Islet of Langerhans (tissue), 1 donor: ENCODE measurements around the gene DHRS1.

Source experiments
- FAIRE-seq: peaks from one replicate; lab custom pipeline; 2011; peaks lifted over from hg19 to GRCh38; lab: Jason Lieb, UNC

The DHRS1 gene

GRCh38 chr14:24299255-24300191 lies at the start of gene DHRS1, which contains the start of gene NOP9:
Gene DHRS1, minus strand, starts transcription at chr14:24299780. Its CDS starts 674 bp downstream, at chr14:24299106.
Gene NOP9, plus strand, starts transcription at chr14:24299850. Its CDS starts 105 bp downstream, at chr14:24299955.
- no peak for FAIRE-seq

GRCh38 chr14:24348186-24348585 lies 48.6 kb upstream of the DHRS1 start:
- no peak for FAIRE-seq

- FAIRE-seq: no peak
Measured at GRCh38 chr14:24347134-24347533, 47.6 kb upstream of the DHRS1 start.

DNA sequence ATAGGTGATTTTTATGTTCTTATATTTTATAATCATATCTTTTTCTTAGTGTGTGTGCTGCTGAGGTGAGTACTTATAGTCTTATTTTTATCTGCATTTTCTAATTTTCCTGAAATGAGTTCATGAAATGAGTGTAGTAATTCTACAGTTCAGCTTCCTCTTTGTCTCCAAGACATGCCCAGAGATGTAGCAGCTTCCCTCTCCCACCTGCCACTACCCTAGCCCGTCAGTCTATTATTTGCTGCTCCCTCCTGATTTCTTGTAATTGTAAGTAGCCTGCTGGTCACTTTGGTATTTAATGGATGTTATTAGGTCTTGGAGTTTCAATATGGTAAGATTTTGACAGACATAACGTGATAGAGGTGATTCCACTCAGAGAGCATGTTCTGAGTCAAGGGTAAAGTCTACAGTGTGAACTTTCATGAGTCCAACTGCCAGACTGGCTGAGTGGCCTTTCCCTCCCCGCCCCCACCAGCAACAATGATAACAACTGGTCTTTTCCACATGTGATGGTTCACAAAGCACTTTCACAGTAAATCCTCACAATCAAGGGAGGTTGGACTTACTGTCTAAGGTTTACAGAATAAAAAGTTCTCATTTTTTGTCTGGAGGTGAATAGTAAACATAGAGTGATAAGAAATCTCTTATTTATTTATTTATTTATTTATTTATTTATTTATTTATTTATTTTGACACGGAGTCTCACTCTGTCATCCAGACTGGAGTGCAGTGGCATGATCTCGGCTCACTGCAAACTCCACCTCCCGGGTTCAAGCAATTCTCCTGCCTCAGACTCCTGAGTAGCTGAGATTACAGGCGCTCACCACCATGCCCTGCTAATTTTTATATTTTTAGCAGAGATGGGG lies 44.4 kb upstream of the DHRS1 start:
- no peak for FAIRE-seq

- no peak for FAIRE-seq
Measured at GRCh38 chr14:24342889-24343288, 43.3 kb upstream of the DHRS1 start.

DNA sequence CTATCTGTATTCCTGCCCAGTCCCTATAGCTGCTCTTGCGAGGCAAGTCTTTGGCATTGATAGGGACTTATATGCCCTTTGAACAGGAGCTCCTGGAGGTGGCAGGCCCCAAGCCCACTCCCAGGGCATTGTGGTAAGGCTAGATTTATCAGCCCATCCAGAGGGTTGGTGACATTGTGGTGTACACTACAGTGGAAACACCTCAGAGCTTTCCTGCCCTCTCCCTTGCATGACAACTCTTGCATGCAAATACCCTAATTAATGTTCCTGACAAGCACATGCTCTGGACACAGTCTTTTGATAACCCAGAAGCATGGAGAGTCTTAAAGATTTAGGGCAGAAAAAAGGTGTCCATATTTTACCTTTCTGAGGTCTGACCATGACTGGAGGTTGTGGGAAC lies 41.0 kb upstream of the DHRS1 start:
- no peak for FAIRE-seq

DNA sequence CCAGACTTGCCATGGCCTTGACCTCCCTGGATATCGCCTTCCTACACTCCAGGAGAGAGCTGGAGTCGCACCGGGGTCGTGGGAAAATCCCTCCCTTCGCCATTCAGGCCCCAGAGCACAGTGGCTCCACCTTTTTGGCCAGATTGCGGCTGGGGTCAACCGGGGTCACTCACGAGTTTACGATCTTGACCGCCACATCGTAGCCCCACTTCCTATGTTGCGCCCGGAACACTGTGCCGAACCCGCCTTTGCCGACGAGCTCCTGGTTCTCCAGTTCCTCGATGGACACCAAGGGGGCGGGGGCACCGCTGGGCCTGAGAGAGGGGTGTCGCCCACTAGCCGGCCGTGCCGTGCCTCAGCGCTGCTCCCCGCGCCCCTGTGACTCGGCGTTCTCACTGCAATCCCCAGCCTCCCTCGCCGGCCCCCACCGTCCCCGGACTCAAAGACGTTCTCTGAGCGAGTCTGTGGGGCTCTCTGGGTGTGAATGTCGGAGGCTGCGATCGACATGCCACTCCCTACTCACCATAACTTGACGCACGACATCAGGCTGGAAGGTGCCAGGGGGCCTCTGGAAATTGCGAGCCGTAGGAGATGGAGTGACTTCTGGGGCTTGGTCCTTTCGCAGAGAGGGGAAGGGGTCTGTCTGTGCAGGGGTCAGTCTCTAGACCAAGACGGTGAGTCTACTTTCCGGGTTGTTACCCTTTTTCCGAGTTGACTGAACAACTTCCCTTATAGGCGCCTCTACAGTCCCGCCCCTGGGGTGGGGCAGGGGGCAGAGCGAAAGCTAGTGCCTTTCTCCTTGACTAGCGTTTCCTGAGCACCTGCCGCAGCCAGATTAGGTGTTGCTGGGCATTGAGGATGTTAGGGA lies 39.9 kb upstream of the DHRS1 start, which contains the start of gene RIPK3:
TSS of gene RIPK3 (minus strand) at position 708 of the 868 bp plus-strand sequence. CDS start at position 543, 165 bp downstream.
- FAIRE-seq: no peak

DNA sequence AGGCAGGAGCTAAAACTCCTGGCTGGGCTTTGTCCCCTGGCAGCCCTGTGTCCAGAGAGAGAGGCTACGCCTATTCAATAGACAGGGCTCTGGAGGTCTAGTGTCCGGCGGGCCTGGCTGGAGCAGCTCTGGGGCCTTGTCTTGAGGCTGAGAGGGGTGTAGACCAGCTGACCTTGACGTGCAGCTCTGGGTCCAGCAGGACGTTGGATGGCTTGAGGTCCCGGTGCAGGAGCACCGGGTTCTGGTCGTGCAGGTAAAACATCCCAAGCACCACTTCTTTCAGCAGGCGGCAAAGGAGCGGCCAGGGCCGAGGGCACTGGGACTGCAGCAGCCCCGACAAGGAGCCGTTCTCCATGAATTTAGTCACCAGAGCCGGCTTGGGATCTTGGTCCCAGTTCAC lies 39.3 kb upstream of the DHRS1 start:
- no peak for FAIRE-seq

DNA sequence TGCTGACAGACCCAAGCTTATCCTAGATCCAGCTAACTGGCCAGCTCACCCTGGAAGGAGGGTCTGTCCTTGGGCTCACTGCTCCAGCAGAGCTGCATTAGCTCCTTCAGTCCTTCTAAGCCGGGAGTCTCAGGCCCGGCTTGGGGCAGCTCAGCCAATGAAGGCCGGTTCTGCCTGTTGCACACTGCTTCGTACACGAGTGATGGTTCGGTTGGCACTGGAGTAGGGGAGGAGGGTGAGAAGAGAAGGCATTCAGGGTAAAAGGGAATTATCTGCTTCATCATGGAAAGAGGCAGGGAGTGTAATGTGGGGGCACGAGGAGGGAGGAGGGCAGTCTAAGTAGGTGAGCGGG lies 38.2 kb upstream of the DHRS1 start:
- no peak for FAIRE-seq

GRCh38 chr14:24337144-24337823 lies 37.7 kb upstream of the DHRS1 start:
- FAIRE-seq: no peak

- FAIRE-seq: no peak
Measured at GRCh38 chr14:24335461-24336171, 36.0 kb upstream of the DHRS1 start.

DNA sequence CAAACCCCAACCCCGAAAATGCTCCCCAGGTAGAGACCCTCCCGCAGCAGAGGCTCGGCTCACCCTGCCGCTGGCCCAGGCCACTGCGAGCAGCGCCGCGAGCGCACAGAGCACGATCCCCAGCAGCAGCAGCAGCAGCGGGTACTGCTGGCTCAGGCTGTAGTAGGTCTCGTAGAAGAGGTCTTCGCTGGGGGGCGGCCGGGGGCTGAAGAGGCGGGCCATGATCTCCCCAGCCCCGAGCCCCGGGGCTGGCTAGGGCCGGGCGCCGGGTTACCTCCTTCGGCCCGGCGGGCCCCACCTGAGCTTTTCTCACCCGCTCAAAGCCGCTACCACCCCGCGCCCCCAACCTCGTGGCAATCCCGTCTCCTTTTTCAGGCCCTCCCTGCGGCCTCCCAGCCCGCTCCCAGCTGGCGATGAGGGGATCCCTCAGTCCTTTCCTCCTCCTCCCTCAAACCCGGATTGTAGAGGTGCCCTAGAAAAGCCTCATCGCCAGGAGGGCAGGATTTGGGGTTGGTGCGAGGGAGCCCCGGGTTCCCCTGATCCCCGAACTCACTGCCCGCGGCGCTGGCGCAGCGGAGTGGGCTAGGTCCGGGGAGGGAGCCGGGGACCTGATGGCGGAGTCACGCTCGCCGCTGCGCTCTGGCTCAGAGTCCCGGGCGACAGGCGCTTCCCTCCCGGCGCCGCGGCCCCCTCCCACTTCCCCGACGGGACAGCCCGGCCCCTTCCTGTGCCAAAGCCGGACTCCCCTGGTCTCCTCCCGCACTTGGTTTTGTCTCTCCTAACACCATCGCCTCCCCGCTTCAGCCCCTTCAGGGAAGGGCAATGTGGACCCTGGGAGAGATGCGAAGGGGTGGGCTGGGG lies 35.1 kb upstream of the DHRS1 start, which contains the start of gene ADCY4:
TSS of gene ADCY4 (minus strand) at position 641 of the 861 bp plus-strand sequence. CDS start at position 222, 419 bp downstream.
- FAIRE-seq: no peak

DNA sequence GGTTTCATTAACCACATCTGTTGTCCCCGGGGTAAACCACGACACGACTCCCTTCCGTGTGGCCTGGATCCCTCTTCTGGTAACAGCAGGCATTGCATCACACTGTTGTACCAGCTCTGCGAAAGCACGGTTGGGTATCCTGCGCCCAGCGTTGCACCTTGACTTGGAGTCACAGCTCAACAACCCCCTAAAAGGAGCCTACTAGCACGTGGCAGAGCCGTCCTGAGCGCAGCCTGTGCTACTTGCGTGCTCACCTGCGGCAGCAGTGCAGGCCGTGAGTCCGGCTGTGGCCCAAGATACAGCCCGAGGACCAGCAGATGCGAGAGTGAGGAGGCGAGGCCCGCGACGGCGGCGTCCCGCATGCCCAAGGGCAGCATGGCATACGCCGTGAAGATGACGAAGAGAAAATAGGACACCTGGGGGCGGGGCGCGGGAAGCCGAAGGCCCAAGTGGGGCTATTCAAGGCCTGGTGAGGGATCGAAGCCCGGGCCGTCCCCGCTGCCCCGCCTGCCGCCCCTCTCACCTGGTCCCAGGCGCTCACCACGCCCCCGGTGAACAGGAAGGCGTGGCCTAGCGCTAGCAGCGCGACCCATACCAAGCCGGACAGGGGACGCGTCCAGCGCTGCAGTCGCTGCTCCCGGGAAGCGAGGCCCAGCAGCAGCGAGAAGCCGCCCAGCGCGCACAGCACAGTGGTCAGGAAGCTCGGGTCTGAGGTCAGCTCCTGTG lies 32.9 kb upstream of the DHRS1 start:
- peak; percentile 21 for FAIRE-seq

GRCh38 chr14:24331731-24332267 lies 32.2 kb upstream of the DHRS1 start:
- FAIRE-seq: no peak

GRCh38 chr14:24330973-24331674 lies 31.5 kb upstream of the DHRS1 start:
- FAIRE-seq: no peak

GRCh38 chr14:24329736-24330135 lies 30.2 kb upstream of the DHRS1 start:
- FAIRE-seq: no peak

- no peak for FAIRE-seq
Measured at GRCh38 chr14:24329073-24329663, 29.6 kb upstream of the DHRS1 start.
